ENCODE data around the gene CCHCR1. TPM values are rescaled to one million over a fixed set of nuclear protein-coding genes. Genes with fewer than 3 reads are reported as not detected.
A peak's percentile ranks its signal among the peaks of the same experiment; 100 is the strongest.
"Not testable (repeated sequence)": the region's sequence is repeated elsewhere in the genome, so short reads cannot be mapped to it uniquely, and the experiment has no call there.

The CCHCR1 gene, protein sequence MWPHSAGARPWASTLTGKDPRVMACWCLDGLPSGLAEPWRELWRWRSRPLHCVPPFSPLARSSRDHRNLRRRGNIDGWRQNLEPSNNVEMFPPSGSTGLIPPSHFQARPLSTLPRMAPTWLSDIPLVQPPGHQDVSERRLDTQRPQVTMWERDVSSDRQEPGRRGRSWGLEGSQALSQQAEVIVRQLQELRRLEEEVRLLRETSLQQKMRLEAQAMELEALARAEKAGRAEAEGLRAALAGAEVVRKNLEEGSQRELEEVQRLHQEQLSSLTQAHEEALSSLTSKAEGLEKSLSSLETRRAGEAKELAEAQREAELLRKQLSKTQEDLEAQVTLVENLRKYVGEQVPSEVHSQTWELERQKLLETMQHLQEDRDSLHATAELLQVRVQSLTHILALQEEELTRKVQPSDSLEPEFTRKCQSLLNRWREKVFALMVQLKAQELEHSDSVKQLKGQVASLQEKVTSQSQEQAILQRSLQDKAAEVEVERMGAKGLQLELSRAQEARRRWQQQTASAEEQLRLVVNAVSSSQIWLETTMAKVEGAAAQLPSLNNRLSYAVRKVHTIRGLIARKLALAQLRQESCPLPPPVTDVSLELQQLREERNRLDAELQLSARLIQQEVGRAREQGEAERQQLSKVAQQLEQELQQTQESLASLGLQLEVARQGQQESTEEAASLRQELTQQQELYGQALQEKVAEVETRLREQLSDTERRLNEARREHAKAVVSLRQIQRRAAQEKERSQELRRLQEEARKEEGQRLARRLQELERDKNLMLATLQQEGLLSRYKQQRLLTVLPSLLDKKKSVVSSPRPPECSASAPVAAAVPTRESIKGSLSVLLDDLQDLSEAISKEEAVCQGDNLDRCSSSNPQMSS
- total RNA-seq (10 to 100 TPM; 17.9 to 18.0 TPM), total RNA-seq (17.3 to 33.0 reads per million in 2 donors)

DNA sequence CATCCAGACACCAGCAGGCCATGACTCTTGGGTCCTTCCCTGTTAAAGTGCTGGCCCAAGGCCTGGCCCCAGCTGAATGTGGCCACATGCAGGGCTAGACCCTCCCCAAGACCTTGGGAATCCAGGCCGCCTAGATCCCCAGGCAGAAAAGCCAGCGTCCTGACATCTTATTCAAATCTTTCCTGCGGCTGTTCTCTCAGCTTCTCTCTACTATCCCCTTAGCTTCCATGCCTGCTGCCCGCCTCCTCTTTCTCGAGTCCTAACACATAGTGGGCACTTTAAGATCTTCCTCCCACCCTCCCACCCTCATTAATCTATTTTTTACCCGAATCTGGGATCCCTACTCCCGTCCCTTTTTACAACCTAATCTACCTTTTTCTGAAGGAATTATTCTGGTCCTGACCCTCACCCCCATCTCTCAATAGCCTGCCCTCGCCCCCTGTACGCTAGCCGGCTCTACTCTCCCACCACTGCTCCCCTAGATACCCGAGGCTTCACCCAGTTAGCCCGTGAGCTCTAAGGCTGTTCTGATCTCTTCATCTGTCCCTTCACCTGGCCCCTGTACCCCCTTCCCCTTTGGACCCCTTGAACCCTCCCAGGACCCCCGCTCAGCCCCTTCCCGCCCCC is at the start of gene CCHCR1:
Gene CCHCR1 (minus strand): TSS at position 290 of the 627 bp plus-strand sequence. CDS start 202 bp downstream, at position 88.
- peaks cover 17% of the 10 kb centered on the region for H3K4me1 Mint-ChIP-seq
- no peaks in the 10 kb centered on the region for H3K9me3 ChIP-seq (ENCODE audit: control insufficient read depth, low read length, poor library complexity, severe bottlenecking)
- no peaks in the 10 kb centered on the region for H3K27me3 Mint-ChIP-seq
- ATAC-seq (peak; percentile 25), DNase-seq (no peak)
- peak within 1 kb of the TSS; percentile 83 for H3K27ac Mint-ChIP-seq
- H3K36me3 Mint-ChIP-seq (ENCODE audit: low read depth), result peaks cover 7% of the 10 kb centered on the region
- peak within 1 kb of the TSS; percentile 98 for H3K4me3 Mint-ChIP-seq

DNA sequence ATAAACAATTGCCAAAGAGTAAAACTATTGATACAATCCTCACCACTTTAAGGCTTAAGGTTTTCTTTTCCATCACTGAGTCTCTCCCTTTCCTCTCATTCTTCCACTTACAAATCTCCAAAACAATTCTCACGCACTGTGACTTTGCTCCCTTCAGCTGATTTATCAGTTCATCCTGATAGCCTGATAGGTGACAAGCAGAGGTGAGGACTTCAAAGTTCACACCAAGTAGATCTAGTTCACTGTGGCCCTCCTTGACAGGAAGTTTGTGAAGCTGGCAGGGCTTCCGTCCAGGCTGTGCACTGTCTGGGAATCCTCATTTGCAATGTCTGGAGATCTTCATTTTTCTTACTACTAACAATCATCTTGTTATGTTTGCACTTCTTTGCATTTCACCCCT is 48.0 kb upstream of the CCHCR1 start:
- Mint-ChIP-seq H3K27me3 (no peaks in the 10 kb centered on the region), H3K27ac (peak overlapping the region; percentile 85), H3K36me3 (ENCODE audit: low read depth) (peaks cover 2% of the 10 kb centered on the region), H3K4me1 (peaks cover 38% of the 10 kb centered on the region), H3K4me3 (peak overlapping the region; percentile 84)
- DNase-seq (no peak), ATAC-seq (no peak)
- H3K9me3 ChIP-seq (ENCODE audit: control insufficient read depth, low read length, poor library complexity, severe bottlenecking), result no peaks in the 10 kb centered on the region

DNA sequence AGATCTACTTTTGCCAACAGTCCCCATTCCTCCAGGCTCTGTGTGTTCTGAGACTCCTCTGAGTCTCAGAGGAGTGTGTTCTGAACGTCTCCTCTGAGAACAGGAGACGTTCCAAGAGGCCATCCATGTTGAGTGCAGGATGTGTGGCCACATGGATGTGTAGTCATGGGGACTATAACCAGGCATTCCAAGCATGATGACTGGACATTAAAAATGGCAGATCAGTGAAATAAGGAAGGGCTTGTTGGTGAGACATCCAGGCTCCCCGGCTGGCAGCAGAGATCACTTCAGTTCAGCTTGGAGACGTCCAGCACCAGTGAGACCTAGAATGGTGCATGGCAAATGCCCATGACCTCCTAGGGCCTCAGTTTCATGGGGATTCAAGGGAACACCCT is 47.1 kb upstream of the CCHCR1 start:
- peaks cover 2% of the 10 kb centered on the region for H3K36me3 Mint-ChIP-seq (ENCODE audit: low read depth)
- no peaks in the 10 kb centered on the region for H3K9me3 ChIP-seq (ENCODE audit: control insufficient read depth, low read length, poor library complexity, severe bottlenecking)
- H3K27me3 Mint-ChIP-seq, result no peaks in the 10 kb centered on the region
- peaks cover 43% of the 10 kb centered on the region for H3K4me1 Mint-ChIP-seq
- H3K27ac Mint-ChIP-seq, result peak overlapping the region; percentile 95
- peak overlapping the region; percentile 91 for H3K4me3 Mint-ChIP-seq
- ATAC-seq (no peak), DNase-seq (no peak)

DNA sequence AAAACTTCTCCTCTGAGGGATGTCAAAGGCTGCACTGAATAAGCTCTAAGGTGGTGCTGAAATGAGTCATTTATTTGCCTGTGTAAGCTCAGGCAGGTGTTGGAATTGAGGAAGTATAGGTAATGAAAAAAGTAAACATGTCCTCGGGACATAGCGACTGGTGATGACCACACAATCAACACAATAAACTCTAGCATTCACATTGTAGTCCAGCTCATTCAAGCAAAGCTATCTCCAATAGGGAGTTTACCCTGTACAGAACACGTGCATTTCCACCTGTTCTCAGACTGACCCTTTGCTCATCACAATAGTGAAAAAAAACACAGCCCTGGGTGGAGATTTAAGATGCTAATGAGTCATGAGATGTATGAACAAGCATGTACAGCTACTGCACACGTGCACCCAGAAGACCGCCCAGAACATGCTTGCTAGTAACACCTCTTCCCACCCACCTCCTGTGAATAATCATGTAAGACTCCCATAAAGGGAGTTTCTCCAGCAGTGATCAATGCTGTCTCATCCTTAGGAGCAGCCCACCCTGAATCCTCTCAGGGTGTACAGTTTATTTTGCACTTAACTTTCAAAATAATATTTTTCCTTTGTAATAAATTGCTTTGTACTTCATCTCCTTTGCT is 45.9 kb upstream of the CCHCR1 start:
- Mint-ChIP-seq H3K27me3 (no peaks in the 10 kb centered on the region), H3K4me3 (peak overlapping the region; percentile 91), H3K36me3 (ENCODE audit: low read depth) (peaks cover 2% of the 10 kb centered on the region), H3K4me1 (peaks cover 47% of the 10 kb centered on the region), H3K27ac (peak overlapping the region; percentile 95)
- no peaks in the 10 kb centered on the region for H3K9me3 ChIP-seq (ENCODE audit: control insufficient read depth, low read length, poor library complexity, severe bottlenecking)
- ATAC-seq (peak; percentile 76), DNase-seq (peak in 1 of 3 donors; percentile 39)

DNA sequence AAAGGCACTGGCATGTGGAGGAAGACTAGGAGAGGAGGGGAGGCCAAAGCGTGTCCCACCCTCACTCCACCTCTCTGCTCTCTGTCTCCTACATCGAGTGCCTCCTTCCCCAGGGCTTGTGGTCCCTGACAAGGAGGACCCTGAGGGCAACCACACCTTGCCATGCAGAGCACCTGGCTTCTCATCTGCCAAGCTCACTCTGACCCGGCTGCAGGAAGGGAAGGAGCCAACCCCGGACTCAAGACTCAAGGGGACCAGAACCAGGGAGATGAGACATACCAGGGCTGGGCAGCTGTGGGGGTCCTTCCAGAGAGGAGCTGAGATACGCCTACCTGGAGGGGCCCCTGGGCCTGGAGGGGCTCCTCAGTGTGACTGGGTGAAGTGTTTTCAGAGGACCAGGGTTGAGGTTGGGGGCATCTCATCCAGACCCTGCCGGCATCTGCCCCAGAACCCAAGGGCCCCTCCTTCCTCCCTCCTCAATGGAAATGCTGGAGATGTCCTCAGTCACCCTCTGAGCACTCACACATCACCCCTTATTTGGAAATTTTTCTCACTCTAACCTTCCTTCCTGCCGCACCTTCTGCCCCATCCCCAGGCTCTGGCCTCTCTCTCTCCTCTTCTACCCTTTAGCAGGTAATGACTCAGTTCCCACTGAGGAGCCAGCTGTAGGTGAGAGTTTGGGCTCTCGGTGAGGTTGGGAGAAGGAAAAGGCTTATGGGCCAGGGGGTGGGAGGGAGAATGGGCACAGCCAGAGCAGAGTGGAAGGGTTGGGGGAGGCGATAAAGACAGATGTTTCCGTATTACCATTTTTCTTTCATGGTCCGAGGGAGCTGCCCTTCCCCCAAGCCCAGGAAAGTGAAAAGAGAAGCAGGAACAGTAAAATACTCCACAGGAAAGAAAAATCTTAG is 44.9 kb upstream of the CCHCR1 start:
- H3K9me3 ChIP-seq (ENCODE audit: control insufficient read depth, low read length, poor library complexity, severe bottlenecking), result no peaks in the 10 kb centered on the region
- H3K27ac Mint-ChIP-seq, result peak overlapping the region; percentile 95
- no peaks in the 10 kb centered on the region for H3K27me3 Mint-ChIP-seq
- DNase-seq (no peak), ATAC-seq (no peak)
- H3K4me3 Mint-ChIP-seq, result peak overlapping the region; percentile 57
- H3K36me3 Mint-ChIP-seq (ENCODE audit: low read depth), result peaks cover 3% of the 10 kb centered on the region
- H3K4me1 Mint-ChIP-seq, result peaks cover 48% of the 10 kb centered on the region

DNA sequence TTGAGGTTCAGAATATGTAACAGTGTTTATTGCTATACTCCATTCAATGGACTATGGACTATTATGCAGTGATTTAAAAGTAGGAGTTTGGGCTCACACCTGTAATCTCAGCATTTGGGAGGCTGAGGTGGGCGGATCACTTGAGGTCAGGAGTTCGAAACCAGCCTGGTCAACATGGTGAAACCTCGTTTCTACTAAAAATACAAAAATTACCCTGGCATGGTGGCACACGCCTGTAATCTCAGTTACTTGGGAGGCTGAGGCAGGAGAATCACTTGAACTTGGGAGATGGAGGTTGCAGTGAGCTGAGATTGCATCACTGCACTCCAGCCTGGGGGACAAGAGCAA is 41.5 kb upstream of the CCHCR1 start:
- DNase-seq; H3K27me3 Mint-ChIP-seq; H3K36me3 Mint-ChIP-seq (ENCODE audit: low read depth); H3K9me3 ChIP-seq (ENCODE audit: control insufficient read depth, low read length, poor library complexity, severe bottlenecking); ATAC-seq: not testable (repeated sequence)
- Mint-ChIP-seq H3K4me3 (peak overlapping the region; percentile 94), H3K4me1 (peaks cover 56% of the 10 kb centered on the region), H3K27ac (peak overlapping the region; percentile 97)

DNA sequence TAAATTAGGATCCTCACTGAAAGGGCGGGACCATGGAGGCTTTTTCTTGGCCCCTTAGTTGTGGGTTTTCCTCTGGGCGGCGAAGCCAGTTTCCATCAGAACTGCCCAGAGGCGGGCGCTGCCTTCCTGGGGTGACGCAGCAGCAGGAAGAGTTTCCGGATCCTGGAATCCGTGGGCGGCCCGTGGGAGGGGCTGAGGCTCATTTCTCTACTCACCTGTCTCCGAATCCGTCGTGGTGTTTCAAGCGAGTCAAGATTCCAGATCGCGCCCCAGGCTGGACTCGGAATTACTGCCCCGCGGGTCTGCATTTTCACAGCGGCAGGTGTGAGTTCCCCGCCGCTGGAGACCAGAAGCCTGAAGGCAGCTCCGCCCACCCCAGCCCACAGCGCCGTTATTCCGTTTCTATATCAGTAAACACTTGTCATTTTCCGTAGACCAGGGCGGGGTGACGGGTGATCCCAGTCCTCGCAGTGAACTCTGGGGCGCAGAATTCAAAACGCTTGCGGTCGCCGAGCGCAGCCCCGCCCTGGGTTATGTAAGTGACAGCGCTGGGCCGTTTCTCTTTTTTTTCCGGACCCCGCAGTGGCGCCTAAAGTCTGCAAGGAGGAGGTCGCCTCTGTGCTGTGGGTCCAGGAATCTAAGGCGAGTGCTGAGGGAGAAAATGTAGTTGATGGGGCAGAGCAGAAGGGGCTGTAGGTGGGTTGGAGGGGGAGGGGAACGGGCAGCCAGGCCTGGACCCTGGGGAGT is 40.1 kb upstream of the CCHCR1 start:
- Mint-ChIP-seq H3K27me3 (no peaks in the 10 kb centered on the region), H3K4me1 (peaks cover 47% of the 10 kb centered on the region), H3K27ac (peak overlapping the region; percentile 97), H3K36me3 (ENCODE audit: low read depth) (peaks cover 5% of the 10 kb centered on the region), H3K4me3 (peak overlapping the region; percentile 94)
- DNase-seq (peak; percentile 83 to 91 (median 88)), ATAC-seq (peak; percentile 83)
- H3K9me3 ChIP-seq (ENCODE audit: control insufficient read depth, low read length, poor library complexity, severe bottlenecking), result no peaks in the 10 kb centered on the region

DNA sequence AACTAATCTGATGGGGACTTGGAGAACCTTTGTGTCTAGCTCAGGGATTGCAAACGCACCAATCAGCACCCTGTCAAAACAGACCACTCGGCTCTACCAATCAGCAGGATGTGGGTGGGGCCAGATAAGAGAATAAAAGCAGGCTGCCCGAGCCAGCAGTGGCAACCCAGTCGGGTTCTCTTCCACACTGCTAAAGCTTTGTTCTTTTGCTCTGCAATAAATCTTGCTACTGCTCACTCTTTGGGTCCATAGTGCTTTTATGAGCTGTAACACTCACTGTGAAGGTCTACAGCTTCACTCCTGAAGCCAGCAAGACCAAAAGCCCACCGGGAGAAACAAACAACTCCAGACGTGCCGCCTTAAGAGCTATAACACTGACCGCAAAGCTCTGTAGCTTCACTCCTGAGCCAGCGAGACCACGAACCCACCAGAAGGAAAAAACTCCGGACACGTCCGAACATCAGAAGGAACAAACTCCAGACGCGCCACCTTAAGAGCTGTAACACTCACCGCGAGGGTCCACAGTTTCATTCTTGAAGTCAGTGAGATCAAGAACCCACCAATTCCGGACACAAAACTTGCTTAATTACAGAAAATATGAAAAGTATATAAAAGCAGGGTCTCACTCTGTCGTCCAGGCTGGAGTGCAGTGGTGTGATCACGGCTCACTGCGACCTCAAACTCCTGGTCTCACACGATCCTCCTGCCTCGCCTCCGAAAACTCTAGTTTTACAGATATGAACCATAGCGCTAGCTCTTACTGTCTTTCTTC is 38.8 kb upstream of the CCHCR1 start:
- H3K9me3 ChIP-seq (ENCODE audit: control insufficient read depth, low read length, poor library complexity, severe bottlenecking); ATAC-seq; H3K36me3 Mint-ChIP-seq (ENCODE audit: low read depth); DNase-seq; H3K27me3 Mint-ChIP-seq: not testable (repeated sequence)
- H3K4me1 Mint-ChIP-seq, result peaks cover 39% of the 10 kb centered on the region
- peak overlapping the region; percentile 97 for H3K27ac Mint-ChIP-seq
- peak overlapping the region; percentile 94 for H3K4me3 Mint-ChIP-seq

DNA sequence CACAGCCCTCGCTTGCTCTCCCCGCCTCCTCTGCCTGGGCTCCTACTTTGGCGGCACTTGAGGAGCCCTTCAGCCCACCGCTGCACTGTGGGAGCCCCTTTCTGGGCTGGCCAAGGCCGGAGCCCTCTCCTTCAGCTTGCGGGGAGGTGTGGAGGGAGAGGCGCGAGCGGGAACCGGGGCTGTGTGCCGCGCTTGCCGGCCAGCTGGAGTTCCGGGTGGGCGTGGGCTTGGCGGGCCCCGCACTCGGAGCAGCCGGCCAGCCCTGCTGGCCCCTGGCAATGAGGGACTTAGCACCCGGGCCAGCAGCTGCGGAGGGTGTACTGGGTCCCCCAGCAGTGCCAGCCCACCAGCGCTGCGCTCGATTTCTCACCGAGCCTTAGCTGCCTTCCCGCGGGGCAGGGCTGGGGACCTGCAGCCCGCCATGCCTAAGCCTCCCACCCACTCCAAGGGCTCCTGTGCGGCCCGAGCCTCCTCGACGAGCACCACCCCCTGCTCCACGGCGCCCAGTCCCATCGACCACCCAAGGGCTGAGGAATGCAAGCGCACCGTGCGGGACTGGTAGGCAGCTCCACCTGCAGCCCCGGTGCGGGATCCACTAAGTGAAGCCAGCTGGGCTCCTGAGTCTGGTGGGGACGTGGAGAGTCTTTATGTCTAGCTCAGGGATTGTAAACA is 37.8 kb upstream of the CCHCR1 start:
- not testable (repeated sequence) for H3K36me3 Mint-ChIP-seq (ENCODE audit: low read depth); H3K9me3 ChIP-seq (ENCODE audit: control insufficient read depth, low read length, poor library complexity, severe bottlenecking); DNase-seq; H3K27me3 Mint-ChIP-seq; ATAC-seq
- Mint-ChIP-seq H3K4me1 (peaks cover 33% of the 10 kb centered on the region), H3K27ac (peak overlapping the region; percentile 97), H3K4me3 (peak overlapping the region; percentile 94)

DNA sequence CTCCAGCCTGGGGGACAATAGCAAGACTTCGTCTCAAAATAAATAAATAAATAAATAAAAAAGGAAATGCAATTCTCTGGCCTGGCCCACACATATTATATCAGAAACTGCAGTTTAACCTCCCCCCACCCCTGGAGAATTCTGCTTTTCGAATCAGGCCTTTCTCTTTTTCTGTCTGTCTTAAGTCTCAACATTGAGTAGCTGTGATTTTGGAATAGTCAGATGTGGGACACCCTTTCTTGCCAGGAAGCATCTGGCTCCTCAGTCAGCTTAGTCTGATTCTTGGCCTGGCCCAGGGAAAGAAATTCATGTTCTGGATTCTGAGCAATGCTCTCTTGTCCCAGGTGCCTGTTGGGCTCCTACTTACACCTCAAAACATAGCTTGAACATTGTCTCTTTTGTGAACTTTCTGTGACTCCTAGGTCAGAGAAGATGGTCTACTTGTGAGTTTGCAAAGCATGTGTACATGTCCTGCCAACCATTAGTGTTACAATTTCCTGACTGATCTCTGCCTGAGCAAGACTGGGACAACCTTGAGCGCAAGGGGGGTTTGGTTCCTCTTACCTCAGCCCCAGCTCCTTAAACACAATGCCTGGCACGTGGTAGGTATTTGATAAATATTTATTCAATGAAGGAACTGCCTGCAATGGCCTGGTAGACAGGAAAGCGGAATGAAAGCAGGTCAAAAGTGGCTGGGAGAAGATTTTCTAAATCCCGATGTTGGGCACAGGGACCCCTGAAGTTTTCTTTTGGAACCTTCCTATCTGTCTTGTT is 36.6 kb upstream of the CCHCR1 start:
- peak overlapping the region; percentile 41 for H3K27ac Mint-ChIP-seq
- H3K4me3 Mint-ChIP-seq, result peak overlapping the region; percentile 49
- H3K9me3 ChIP-seq (ENCODE audit: control insufficient read depth, low read length, poor library complexity, severe bottlenecking), result no peaks in the 10 kb centered on the region
- peaks cover 5% of the 10 kb centered on the region for H3K36me3 Mint-ChIP-seq (ENCODE audit: low read depth)
- no peak for ATAC-seq
- H3K4me1 Mint-ChIP-seq, result peaks cover 29% of the 10 kb centered on the region
- no peak for DNase-seq
- H3K27me3 Mint-ChIP-seq, result no peaks in the 10 kb centered on the region

All from T-helper 17 cell (primary cell).